ENCODE data around the gene CREB3L2. TPM values are rescaled to one million over a fixed set of nuclear protein-coding genes. Genes with fewer than 3 reads are reported as not detected.

The CREB3L2 gene
- total RNA-seq, 2 experiments from 2014 or later, result 22.7 to 79.0 TPM

GRCh38 chr7:137940218-137940617 lies 61.7 kb downstream of the CREB3L2 start:
- Histone ChIP-seq H3K9me3 (ENCODE audit: low read length) (no peaks in the 10 kb centered on the region), H3K4me2 (ENCODE audit: low read length) (no peak overlapping the region), H2AFZ (ENCODE audit: low read length) (no peak overlapping the region), H4K20me1 (ENCODE audit: insufficient read depth, low read length) (peaks cover 10% of the 10 kb centered on the region; the same call in 1 of the 2 replicates), H3K4me1 (ENCODE audit: insufficient read depth, low read length, poor library complexity, severe bottlenecking) (peaks cover 14% of the 10 kb centered on the region), H3K36me3 (ENCODE audit: insufficient read depth, low read length) (no peaks in the 10 kb centered on the region), H3K4me3 (ENCODE audit: low read depth, low read length, poor library complexity, severe bottlenecking) (no peak overlapping the region), H3K79me2 (ENCODE audit: insufficient read depth, low read depth, low read length) (0 out of 2 replicates have a peak, but pooled peaks cover 3% of the 10 kb centered on the region), H3K9me2 (ENCODE audit: insufficient read depth, low read length) (no peaks in the 10 kb centered on the region), H3K27ac (ENCODE audit: low read depth, low read length, poor library complexity, severe bottlenecking) (no peak overlapping the region)
- TF ChIP-seq EZH2phosphoT487 (IDR thresholded peaks at IDR 0.05; ENCODE audit: borderline replicate concordance, low read depth, low read length) (no peak), CTCF (conservative IDR thresholded peaks at IDR 0.05; ENCODE audit: low read length) (no peak)
- no peak for DNase-seq (ENCODE audit: low spot score)
- ChIA-PET CTCF (ENCODE audit: unreplicated experiment) (no interaction called here), POLR2A (interaction anchor here (0.6 kb wide), 1 partner anchor 118 kb away, joined by 5 read pairs; no protein-coding TSS in a partner anchor)
- intact Hi-C loops (cut with micrococcal nuclease; ENCODE audit: unreplicated experiment), result no loop called here
- BruUV-seq (replicated peaks), result no TSS peak

- BruUV-seq (replicated peaks), result no TSS peak
- TF ChIP-seq EZH2phosphoT487 (IDR thresholded peaks at IDR 0.05; ENCODE audit: borderline replicate concordance, low read depth, low read length) (no peak), CTCF (conservative IDR thresholded peaks at IDR 0.05; ENCODE audit: low read length) (no peak)
- H3K9me2 ChIP-seq (ENCODE audit: insufficient read depth, low read length), result no peaks in the 10 kb centered on the region
- POLR2A ChIA-PET, result interaction anchor here (0.6 to 1.6 kb wide), 6 partner anchors 9 to 791 kb away, joined by 3 to 5 read pairs (median 3); no protein-coding TSS in a partner anchor
- no peaks in the 10 kb centered on the region for H3K9me3 ChIP-seq (ENCODE audit: low read length)
- H3K27ac ChIP-seq (ENCODE audit: low read depth, low read length, poor library complexity, severe bottlenecking), result no peak overlapping the region
- no peak overlapping the region for H3K4me2 ChIP-seq (ENCODE audit: low read length)
- H3K4me1 ChIP-seq (ENCODE audit: insufficient read depth, low read length, poor library complexity, severe bottlenecking), result peaks cover 19% of the 10 kb centered on the region
- intact Hi-C loops (cut with micrococcal nuclease; ENCODE audit: unreplicated experiment), result no loop called here
- no peak overlapping the region for H2AFZ ChIP-seq (ENCODE audit: low read length)
- H3K4me3 ChIP-seq (ENCODE audit: low read depth, low read length, poor library complexity, severe bottlenecking), result no peak overlapping the region
- CTCF ChIA-PET (ENCODE audit: unreplicated experiment), result interaction anchor here (0.6 kb wide), 1 partner anchor 25 kb away, joined by 4 read pairs; no protein-coding TSS in a partner anchor
- H3K36me3 ChIP-seq (ENCODE audit: insufficient read depth, low read length), result no peaks in the 10 kb centered on the region
- H3K79me2 ChIP-seq (ENCODE audit: insufficient read depth, low read depth, low read length), result 0 out of 2 replicates have a peak, but pooled peaks cover 3% of the 10 kb centered on the region
- DNase-seq (ENCODE audit: low spot score), result no peak
- H4K20me1 ChIP-seq (ENCODE audit: insufficient read depth, low read length), result peaks cover 14% of the 10 kb centered on the region; the same call in 1 of the 2 replicates
These were observed 64.7 kb downstream of the CREB3L2 start for GRCh38 chr7:137937202-137937560.

DNA sequence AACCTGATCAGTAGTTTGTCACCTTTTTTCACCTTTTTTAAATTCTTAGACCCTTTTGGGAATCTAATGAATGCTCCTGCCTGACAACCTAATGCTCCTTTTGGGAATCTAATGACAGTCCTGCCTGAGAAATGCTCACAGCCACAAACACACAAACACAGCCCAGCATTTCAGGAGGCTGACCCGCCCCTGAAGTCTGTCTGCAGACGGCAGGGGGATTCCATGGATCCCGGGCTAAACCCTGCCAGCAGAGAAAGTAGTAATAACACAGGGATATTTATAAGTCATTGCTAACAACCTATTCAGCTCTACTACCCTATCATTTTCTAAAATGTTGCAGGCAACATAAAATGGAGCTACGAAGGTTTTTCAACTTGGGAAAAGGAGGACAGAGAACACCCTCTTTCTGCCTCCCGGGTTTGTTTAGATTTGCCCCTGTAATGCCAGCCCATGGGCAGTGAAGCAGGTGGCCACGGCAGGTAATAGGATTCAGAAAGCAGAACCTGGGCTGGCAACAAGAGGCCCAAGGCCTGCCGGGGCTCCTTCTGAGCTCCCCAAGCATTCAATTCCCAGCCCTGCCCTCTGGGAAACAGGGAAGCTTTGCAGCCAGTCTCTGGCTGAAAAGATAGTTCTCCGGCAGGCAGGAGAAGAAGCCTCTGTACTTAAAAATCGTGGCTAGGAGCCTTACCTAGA lies 65.2 kb downstream of the CREB3L2 start:
- ChIA-PET POLR2A (interaction anchor here (0.6 to 1.6 kb wide), 6 partner anchors 8 to 791 kb away, joined by 3 to 6 read pairs (median 4); no protein-coding TSS in a partner anchor), CTCF (ENCODE audit: unreplicated experiment) (interaction anchor here (0.6 kb wide), 1 partner anchor 25 kb away, joined by 4 read pairs; no protein-coding TSS in a partner anchor)
- Histone ChIP-seq H3K79me2 (ENCODE audit: insufficient read depth, low read depth, low read length) (0 out of 2 replicates have a peak, but pooled peaks cover 3% of the 10 kb centered on the region), H4K20me1 (ENCODE audit: insufficient read depth, low read length) (peaks cover 14% of the 10 kb centered on the region; the same call in 1 of the 2 replicates), H3K4me3 (ENCODE audit: low read depth, low read length, poor library complexity, severe bottlenecking) (no peak overlapping the region), H3K36me3 (ENCODE audit: insufficient read depth, low read length) (no peaks in the 10 kb centered on the region), H3K27ac (ENCODE audit: low read depth, low read length, poor library complexity, severe bottlenecking) (no peak overlapping the region), H3K4me2 (ENCODE audit: low read length) (no peak overlapping the region), H3K9me2 (ENCODE audit: insufficient read depth, low read length) (no peaks in the 10 kb centered on the region), H2AFZ (ENCODE audit: low read length) (no peak overlapping the region), H3K9me3 (ENCODE audit: low read length) (no peaks in the 10 kb centered on the region), H3K4me1 (ENCODE audit: insufficient read depth, low read length, poor library complexity, severe bottlenecking) (peaks cover 19% of the 10 kb centered on the region)
- TF ChIP-seq EZH2phosphoT487 (IDR thresholded peaks at IDR 0.05; ENCODE audit: borderline replicate concordance, low read depth, low read length) (no peak), CTCF (conservative IDR thresholded peaks at IDR 0.05; ENCODE audit: low read length) (no peak)
- BruUV-seq (replicated peaks), result no TSS peak
- no peak for DNase-seq (ENCODE audit: low spot score)
- intact Hi-C loops (cut with micrococcal nuclease; ENCODE audit: unreplicated experiment), result no loop called here

Data from OCI-LY7 (cell line).